Stimulated activated CD4-positive, alpha-beta T cell treated with anti-CD3 and anti-CD28 coated beads, Interleukin-4, amount 100 ng/mL, for 24 hours (primary cell): ENCODE data around the gene AGAP1.

Experiments used
- DNase-seq: peaks from one replicate; pipeline ENCODE4 v3.0.0-alpha.2; 2020

AGAP1 gene

GRCh38 chr2:235903782-235904584, 410.1 kb downstream of the AGAP1 start:
- no peak for DNase-seq

GRCh38 chr2:235904585-235904931, 410.7 kb downstream of the AGAP1 start:
- DNase-seq: no peak

- no peak for DNase-seq
These were observed 415.0 kb downstream of the AGAP1 start for GRCh38 chr2:235908826-235909225.

GRCh38 chr2:235909358-235909757, 415.5 kb downstream of the AGAP1 start:
- no peak for DNase-seq

GRCh38 chr2:235910067-235910466, 416.2 kb downstream of the AGAP1 start:
- DNase-seq: no peak

GRCh38 chr2:235911125-235911524, 417.3 kb downstream of the AGAP1 start:
- no peak for DNase-seq

- DNase-seq: no peak
These were observed 417.9 kb downstream of the AGAP1 start for GRCh38 chr2:235911633-235912233.

GRCh38 chr2:235914756-235915155, 420.9 kb downstream of the AGAP1 start:
- no peak for DNase-seq

- no peak for DNase-seq
These were observed 423.7 kb downstream of the AGAP1 start for GRCh38 chr2:235917506-235917905.

- DNase-seq: no peak
These were observed 425.0 kb downstream of the AGAP1 start for GRCh38 chr2:235918876-235919275.

GRCh38 chr2:235920216-235920865, 426.5 kb downstream of the AGAP1 start:
- DNase-seq: no peak

- DNase-seq: no peak
These were observed 427.8 kb downstream of the AGAP1 start for GRCh38 chr2:235921508-235922191.

GRCh38 chr2:235922839-235923238, 429.0 kb downstream of the AGAP1 start:
- no peak for DNase-seq

GRCh38 chr2:235923859-235924674, 430.2 kb downstream of the AGAP1 start:
- no peak for DNase-seq

- DNase-seq: no peak
These were observed 430.8 kb downstream of the AGAP1 start for GRCh38 chr2:235924675-235925063.

GRCh38 chr2:235925250-235925919, 431.5 kb downstream of the AGAP1 start:
- no peak for DNase-seq

GRCh38 chr2:235926229-235926628, 432.4 kb downstream of the AGAP1 start:
- DNase-seq: no peak

GRCh38 chr2:235928751-235929370, 435.0 kb downstream of the AGAP1 start:
- DNase-seq: no peak

- DNase-seq: no peak
These were observed 436.9 kb downstream of the AGAP1 start for GRCh38 chr2:235930701-235931100.

- DNase-seq: no peak
These were observed 437.8 kb downstream of the AGAP1 start for GRCh38 chr2:235931676-235932075.

- DNase-seq: no peak
These were observed 440.4 kb downstream of the AGAP1 start for GRCh38 chr2:235934059-235934773.
